ENCODE measurements around the gene SHISA9.

SHISA9 gene

DNA sequence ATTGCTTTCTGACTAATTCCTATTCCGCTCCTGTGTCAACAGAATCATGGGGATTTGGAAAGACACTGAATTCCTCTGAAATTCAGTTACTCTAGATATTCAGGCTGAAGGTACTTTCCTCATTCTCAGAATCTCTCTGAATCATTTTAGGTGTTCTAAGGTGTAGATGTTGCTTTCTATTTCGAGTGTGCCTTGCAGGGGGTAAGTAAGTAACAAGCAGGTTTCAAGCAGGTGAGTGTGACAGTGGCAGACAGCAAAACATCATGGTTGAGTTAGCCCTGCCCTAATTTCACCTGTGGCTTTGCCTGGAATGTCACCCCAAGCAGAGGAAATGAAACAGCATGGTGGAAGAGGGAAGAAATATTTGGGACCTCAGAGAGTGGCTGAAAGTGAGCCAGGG lies 75.1 kb downstream of the SHISA9 start:
- ATAC-seq, result no peak
- TF ChIP-seq ESRRG (CRISPR knock-in tag; IDR thresholded peaks at IDR 0.05), result no peak
- TF ChIP-seq ZFP3 (CRISPR knock-in tag; IDR thresholded peaks at IDR 0.05), result no peak
- no peak for TF ChIP-seq ZC3H10 (CRISPR knock-in tag; IDR thresholded peaks at IDR 0.05)

DNA sequence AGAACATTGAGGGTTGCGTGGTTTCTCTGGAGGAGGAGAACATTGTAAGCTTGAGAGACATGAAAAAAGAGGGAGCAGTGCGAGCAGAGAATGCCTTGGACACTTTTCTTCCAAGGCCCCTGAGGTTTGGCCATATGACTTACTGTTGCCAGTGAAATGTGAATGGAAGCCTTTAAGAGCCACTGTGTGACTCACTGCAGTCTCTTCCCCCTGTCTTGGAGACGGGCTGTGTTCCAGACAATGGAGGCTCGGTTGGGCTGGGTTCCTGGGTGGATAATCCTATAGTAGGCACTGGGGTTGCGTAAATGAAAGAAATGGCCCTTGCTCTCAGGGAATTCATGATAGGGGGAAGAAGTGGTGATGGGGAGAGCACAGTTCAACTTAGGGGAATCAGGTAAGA lies 75.5 kb downstream of the SHISA9 start:
- TF ChIP-seq ARNTL (CRISPR knock-in tag; IDR thresholded peaks at IDR 0.05; ENCODE audit: borderline replicate concordance, low read depth) (no peak), ZNF565 (CRISPR knock-in tag; conservative IDR thresholded peaks at IDR 0.05; ENCODE audit: low read depth) (no peak), RARB (CRISPR knock-in tag; IDR thresholded peaks at IDR 0.05) (no peak)
- TF ChIP-seq, protein P1, sequence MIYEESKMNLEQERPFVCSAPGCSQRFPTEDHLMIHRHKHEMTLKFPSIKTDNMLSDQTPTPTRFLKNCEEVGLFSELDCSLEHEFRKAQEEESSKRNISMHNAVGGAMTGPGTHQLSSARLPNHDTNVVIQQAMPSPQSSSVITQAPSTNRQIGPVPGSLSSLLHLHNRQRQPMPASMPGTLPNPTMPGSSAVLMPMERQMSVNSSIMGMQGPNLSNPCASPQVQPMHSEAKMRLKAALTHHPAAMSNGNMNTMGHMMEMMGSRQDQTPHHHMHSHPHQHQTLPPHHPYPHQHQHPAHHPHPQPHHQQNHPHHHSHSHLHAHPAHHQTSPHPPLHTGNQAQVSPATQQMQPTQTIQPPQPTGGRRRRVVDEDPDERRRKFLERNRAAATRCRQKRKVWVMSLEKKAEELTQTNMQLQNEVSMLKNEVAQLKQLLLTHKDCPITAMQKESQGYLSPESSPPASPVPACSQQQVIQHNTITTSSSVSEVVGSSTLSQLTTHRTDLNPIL (CRISPR knock-in tag; IDR thresholded peaks at IDR 0.05; ENCODE audit: low read depth), result no peak
- no peak for ATAC-seq

DNA sequence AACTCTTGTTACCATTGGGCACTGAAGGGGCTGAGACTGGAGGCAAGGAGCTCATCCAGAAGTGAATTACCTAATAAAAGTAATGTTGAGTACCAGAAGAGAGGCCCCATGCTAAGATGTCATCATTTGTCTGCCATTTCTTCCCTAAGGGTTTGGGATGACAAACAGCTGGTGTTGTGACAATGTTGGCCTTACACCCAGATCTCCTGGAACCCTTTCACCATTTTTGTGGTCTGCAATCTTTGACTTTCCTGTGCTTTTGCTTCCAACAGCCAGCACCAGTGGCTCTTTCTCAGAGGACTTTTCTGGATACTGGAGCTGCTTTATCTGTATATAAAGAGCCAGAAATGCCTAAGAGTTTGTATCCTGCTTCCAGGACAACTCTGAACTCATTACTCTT lies 84.1 kb downstream of the SHISA9 start:
- no peak for ATAC-seq
- no peak for TF ChIP-seq ZC3H10 (CRISPR knock-in tag; IDR thresholded peaks at IDR 0.05)
- TF ChIP-seq, protein P2, sequence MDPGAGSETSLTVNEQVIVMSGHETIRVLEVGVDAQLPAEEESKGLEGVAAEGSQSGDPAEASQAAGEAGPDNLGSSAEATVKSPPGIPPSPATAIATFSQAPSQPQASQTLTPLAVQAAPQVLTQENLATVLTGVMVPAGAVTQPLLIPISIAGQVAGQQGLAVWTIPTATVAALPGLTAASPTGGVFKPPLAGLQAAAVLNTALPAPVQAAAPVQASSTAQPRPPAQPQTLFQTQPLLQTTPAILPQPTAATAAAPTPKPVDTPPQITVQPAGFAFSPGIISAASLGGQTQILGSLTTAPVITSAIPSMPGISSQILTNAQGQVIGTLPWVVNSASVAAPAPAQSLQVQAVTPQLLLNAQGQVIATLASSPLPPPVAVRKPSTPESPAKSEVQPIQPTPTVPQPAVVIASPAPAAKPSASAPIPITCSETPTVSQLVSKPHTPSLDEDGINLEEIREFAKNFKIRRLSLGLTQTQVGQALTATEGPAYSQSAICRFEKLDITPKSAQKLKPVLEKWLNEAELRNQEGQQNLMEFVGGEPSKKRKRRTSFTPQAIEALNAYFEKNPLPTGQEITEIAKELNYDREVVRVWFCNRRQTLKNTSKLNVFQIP (CRISPR knock-in tag; IDR thresholded peaks at IDR 0.05; ENCODE audit: borderline replicate concordance, low read depth), result no peak
- TF ChIP-seq, protein P3, sequence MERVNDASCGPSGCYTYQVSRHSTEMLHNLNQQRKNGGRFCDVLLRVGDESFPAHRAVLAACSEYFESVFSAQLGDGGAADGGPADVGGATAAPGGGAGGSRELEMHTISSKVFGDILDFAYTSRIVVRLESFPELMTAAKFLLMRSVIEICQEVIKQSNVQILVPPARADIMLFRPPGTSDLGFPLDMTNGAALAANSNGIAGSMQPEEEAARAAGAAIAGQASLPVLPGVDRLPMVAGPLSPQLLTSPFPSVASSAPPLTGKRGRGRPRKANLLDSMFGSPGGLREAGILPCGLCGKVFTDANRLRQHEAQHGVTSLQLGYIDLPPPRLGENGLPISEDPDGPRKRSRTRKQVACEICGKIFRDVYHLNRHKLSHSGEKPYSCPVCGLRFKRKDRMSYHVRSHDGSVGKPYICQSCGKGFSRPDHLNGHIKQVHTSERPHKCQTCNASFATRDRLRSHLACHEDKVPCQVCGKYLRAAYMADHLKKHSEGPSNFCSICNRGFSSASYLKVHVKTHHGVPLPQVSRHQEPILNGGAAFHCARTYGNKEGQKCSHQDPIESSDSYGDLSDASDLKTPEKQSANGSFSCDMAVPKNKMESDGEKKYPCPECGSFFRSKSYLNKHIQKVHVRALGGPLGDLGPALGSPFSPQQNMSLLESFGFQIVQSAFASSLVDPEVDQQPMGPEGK (CRISPR knock-in tag; IDR thresholded peaks at IDR 0.05; ENCODE audit: borderline replicate concordance), result no peak
- TF ChIP-seq, protein P1 (CRISPR knock-in tag; IDR thresholded peaks at IDR 0.05; ENCODE audit: low read depth), result no peak
- no peak for TF ChIP-seq ZFP30 (CRISPR knock-in tag; IDR thresholded peaks at IDR 0.05)
- TF ChIP-seq OSR1 (CRISPR knock-in tag; IDR thresholded peaks at IDR 0.05), result no peak
- TF ChIP-seq SNAI2 (CRISPR knock-in tag; IDR thresholded peaks at IDR 0.05), result no peak
- TF ChIP-seq ISL1 (CRISPR knock-in tag; IDR thresholded peaks at IDR 0.05), result no peak
- no peak for TF ChIP-seq ZFP3 (CRISPR knock-in tag; IDR thresholded peaks at IDR 0.05)
- TF ChIP-seq, protein P4, sequence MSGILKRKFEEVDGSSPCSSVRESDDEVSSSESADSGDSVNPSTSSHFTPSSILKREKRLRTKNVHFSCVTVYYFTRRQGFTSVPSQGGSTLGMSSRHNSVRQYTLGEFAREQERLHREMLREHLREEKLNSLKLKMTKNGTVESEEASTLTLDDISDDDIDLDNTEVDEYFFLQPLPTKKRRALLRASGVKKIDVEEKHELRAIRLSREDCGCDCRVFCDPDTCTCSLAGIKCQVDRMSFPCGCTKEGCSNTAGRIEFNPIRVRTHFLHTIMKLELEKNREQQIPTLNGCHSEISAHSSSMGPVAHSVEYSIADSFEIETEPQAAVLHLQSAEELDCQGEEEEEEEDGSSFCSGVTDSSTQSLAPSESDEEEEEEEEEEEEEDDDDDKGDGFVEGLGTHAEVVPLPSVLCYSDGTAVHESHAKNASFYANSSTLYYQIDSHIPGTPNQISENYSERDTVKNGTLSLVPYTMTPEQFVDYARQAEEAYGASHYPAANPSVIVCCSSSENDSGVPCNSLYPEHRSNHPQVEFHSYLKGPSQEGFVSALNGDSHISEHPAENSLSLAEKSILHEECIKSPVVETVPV (CRISPR knock-in tag; IDR thresholded peaks at IDR 0.05), result no peak
- TF ChIP-seq CSDC2 (CRISPR knock-in tag; IDR thresholded peaks at IDR 0.05), result no peak
- no peak for TF ChIP-seq BACH2 (CRISPR knock-in tag; IDR thresholded peaks at IDR 0.05; ENCODE audit: borderline replicate concordance)
- no peak for TF ChIP-seq GLIS3 (CRISPR knock-in tag; IDR thresholded peaks at IDR 0.05)
- no peak for TF ChIP-seq PPARA (CRISPR knock-in tag; IDR thresholded peaks at IDR 0.05; ENCODE audit: borderline replicate concordance)

DNA sequence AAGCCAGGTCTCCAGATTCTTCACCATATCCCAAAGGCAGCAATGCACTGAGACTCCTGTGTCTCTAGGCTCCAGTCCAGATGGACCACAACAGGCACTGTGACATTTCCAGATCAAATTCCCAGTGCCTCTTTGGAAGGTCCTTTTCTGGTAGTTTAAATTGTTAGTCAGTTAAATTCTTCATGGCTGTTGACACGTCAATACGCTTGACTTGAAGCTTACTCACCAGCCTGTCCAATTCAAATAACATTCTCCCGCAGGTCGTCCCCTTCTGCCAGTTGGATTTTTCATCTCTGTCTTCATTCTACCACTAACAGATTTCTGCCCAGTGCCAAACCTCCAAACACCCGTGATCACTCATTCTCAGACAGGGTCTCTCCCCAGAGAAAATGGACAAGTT lies 86.7 kb downstream of the SHISA9 start:
- ATAC-seq, result no peak
- TF ChIP-seq ZNF565 (CRISPR knock-in tag; conservative IDR thresholded peaks at IDR 0.05; ENCODE audit: low read depth), result no peak
- no peak for TF ChIP-seq PPARA (CRISPR knock-in tag; IDR thresholded peaks at IDR 0.05; ENCODE audit: borderline replicate concordance)
- no peak for TF ChIP-seq ISL1 (CRISPR knock-in tag; IDR thresholded peaks at IDR 0.05)
- TF ChIP-seq, protein P2 (CRISPR knock-in tag; IDR thresholded peaks at IDR 0.05; ENCODE audit: borderline replicate concordance, low read depth), result no peak
- no peak for TF ChIP-seq ZFP3 (CRISPR knock-in tag; IDR thresholded peaks at IDR 0.05)
- no peak for TF ChIP-seq TOX (CRISPR knock-in tag; IDR thresholded peaks at IDR 0.05; ENCODE audit: borderline replicate concordance)
- no peak for TF ChIP-seq TCF4 (CRISPR knock-in tag; IDR thresholded peaks at IDR 0.05; ENCODE audit: borderline replicate concordance)
- no peak for TF ChIP-seq SNAI2 (CRISPR knock-in tag; IDR thresholded peaks at IDR 0.05)
- TF ChIP-seq ESRRG (CRISPR knock-in tag; IDR thresholded peaks at IDR 0.05), result no peak
- TF ChIP-seq GLIS3 (CRISPR knock-in tag; IDR thresholded peaks at IDR 0.05), result no peak
